Fibroblast of lung (primary cell): ENCODE measurements around the gene DLG2.

Experiments
- CTCF ChIP-seq, 2 donors: IDR thresholded peaks in 1 of 2; conservative IDR thresholded peaks in 1 of 2; 1 replicate in 1 of 2; 2 replicates in 1 of 2; pipeline ENCODE4 v1.5.1; 2011 to 2012; ENCODE audit warnings: low read length in 2 of 2, control low read depth in 1 of 2, inconsistent platforms in 1 of 2, low read depth in 1 of 2, mild to moderate bottlenecking in 1 of 2
- EZH2 ChIP-seq: IDR thresholded peaks from 2 replicates; pipeline ENCODE4 v1.5.1; 2012; ENCODE audit warnings: low read length, control low read depth, mild to moderate bottlenecking; ENCODE audit errors: missing control alignments

GRCh38 chr11:84234011-84234410 is 1393.1 kb downstream of the DLG2 start:
- TF ChIP-seq CTCF (conservative IDR thresholded peaks at IDR 0.05 in 1 of 2, IDR thresholded peaks at IDR 0.05 in 1 of 2; ENCODE audit: low read depth in 1 of 2, low read length in 2 of 2) (no peak), EZH2 (no peak)
